GM18870 (cell line): ENCODE data around the gene PCDHB6.
"Not testable (repeated sequence)": the region's sequence is repeated elsewhere in the genome, so short reads cannot be mapped to it uniquely, and the experiment has no call there.

Source experiments
- ATAC-seq: cut with Tn5 transposase; IDR thresholded peaks from one replicate; pipeline ENCODE4 v1.9.1; 2021; ENCODE audit warnings: moderate library complexity; ENCODE audit not compliant: unreplicated experiment

PCDHB6 gene

DNA sequence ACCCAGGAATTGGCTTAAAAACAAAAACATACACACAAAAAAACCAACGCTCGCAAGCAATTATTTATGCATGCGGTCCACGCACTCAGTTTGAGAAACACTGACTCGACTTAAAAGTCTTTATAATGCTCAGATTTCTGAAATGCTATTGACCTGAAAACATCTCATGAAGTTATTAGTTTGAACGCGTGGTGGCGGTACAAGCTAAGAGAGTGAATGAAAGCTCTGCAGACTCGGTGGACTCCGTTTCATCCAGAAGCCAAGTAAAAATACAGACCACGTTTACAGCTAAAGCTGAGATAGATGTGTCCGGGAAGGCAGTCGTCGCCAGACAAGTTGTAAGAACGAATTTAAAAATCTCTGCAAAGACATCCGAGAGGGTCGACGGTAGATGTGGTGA is at the start of gene PCDHB6:
Gene PCDHB6 (plus strand): TSS at position 246 of the 400 bp plus-strand sequence. CDS start 201 bp downstream, outside the sequence.
- no peak for ATAC-seq

DNA sequence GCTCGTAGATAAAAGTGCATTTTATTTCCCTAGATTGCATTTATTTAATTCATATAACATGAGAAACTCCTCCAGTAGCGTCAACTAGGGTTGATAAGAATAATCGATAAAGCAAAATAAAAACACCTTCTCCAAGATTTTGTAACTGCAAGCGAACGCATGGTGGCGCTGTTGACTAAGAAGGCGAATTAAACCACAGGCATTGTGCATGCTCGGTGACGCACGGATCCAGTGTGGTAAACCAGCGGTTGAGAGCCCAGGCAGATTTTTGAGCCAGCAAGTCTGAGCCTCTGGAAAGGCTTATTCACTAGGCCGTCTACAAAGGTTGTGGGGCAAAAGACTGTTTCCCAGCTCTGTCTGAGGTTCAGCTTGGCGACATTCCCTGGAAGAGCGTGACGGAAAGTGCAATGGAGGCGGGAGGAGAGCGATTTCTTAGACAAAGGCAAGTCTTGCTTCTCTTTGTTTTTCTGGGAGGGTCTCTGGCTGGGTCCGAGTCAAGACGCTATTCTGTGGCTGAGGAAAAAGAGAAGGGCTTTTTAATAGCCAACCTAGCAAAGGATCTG is 49.5 kb upstream of the PCDHB6 start, which contains the start of gene PCDHB3:
Gene PCDHB3 (plus strand): TSS at position 231 of the 563 bp plus-strand sequence. CDS start 177 bp downstream, at position 408.
- ATAC-seq: no peak

DNA sequence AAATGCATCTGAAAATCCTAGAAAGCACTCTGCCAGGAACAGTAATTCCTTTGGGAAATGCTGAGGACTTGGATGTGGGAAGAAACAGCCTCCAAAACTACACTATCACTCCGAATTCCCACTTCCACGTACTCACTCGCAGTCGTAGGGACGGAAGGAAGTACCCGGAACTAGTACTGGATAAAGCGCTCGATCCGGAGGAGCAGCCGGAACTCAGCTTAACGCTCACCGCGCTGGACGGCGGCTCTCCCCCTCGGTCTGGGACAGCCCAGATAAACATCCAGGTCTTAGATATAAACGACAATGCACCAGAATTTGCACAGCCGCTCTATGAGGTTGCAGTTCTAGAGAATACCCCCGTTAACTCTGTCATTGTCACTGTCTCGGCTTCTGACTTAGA is 48.8 kb upstream of the PCDHB6 start:
- no peak for ATAC-seq

DNA sequence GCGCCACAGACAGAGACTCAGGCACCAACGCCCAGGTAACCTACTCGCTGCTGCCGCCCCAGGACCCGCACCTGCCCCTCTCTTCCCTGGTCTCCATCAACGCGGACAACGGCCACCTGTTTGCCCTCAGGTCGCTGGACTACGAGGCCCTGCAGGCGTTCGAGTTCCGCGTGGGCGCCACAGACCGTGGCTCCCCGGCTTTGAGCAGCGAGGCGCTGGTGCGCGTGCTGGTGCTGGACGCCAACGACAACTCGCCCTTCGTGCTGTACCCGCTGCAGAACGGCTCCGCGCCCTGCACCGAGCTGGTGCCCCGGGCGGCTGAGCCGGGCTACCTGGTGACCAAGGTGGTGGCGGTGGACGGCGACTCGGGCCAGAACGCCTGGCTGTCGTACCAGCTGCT is 47.8 kb upstream of the PCDHB6 start:
- not testable (repeated sequence) for ATAC-seq

DNA sequence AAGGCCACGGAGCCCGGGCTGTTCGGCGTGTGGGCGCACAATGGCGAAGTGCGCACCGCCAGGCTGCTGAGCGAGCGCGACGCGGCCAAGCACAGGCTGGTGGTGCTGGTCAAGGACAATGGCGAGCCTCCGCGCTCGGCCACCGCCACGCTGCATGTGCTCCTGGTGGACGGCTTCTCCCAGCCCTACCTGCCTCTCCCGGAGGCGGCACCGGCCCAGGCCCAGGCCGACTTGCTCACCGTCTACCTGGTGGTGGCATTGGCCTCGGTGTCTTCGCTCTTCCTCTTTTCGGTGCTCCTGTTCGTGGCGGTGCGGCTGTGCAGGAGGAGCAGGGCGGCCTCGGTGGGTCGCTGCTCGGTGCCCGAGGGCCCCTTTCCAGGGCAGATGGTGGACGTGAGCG is 47.4 kb upstream of the PCDHB6 start:
- not testable (repeated sequence) for ATAC-seq

DNA sequence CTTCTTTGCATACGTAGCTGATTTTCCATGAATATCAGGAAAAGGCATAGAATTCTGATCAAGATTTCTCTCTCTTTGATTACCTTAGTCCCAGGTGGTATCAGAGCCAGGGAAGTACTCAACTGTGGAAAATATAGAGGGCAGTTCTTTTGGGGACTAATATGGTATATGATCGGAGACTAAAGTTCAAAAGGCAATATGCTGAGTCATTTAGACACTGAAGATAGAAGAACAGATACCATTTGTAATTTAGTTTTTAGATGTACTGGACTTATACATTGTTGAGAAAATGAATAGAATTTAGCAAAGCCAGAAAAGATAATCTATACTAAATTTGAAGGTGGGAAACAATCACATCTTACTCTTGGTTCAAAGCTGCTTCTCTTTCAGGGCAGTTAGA is 44.5 kb upstream of the PCDHB6 start:
- no peak for ATAC-seq

DNA sequence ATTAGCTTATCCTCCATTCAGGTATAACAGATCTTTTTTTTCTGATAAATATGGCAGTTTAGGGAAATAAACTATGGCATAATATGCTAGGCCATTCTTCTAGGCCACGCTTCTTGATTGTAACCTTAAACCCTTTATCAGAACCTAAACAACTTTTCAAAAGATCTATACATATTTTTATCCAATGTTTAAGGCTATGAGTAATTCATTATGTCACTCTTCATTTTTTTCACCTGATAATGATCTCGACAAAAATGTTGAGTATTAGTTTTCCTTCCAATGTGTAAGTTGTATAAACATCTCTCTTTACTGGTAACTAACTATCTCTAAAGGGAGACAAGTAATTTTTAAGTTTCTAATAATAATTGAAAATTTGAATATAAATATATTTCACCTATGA is 30.6 kb upstream of the PCDHB6 start:
- no peak for ATAC-seq

DNA sequence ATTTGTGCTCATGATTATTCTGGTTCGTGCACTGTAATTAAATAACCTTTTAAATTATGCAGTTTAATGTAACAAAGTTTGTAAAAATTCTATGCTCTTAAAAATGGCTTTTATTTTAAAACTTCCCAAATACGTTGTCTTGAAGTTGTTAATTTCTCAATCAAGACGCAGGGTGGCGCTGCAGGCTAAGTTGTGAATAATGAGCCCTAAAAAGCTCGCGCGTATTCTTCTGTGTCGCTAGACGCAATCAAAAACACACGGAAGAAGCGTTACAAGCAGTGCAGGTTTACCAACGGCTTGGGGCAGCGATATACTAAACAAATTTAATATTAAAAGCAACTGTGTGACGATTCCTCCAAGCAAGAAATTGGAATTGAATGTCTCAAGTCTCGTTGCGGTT is 28.3 kb upstream of the PCDHB6 start, which contains the start of gene PCDHB4:
Gene PCDHB4 (plus strand): TSS at position 256 of the 400 bp plus-strand sequence. CDS start 181 bp downstream, outside the sequence.
- ATAC-seq: no peak

DNA sequence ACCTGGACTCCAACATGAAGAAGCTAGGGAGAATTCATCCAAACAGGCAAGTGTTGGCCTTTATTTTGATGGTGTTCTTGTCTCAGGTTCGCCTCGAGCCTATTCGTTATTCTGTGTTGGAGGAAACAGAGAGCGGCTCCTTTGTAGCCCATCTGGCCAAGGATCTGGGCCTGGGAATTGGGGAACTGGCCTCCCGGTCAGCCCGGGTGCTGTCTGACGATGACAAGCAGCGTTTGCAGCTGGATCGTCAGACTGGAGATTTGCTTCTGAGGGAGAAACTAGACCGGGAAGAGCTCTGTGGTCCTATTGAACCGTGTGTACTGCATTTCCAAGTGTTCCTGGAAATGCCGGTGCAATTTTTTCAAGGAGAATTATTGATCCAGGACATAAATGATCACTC is 27.9 kb upstream of the PCDHB6 start:
- no peak for ATAC-seq

DNA sequence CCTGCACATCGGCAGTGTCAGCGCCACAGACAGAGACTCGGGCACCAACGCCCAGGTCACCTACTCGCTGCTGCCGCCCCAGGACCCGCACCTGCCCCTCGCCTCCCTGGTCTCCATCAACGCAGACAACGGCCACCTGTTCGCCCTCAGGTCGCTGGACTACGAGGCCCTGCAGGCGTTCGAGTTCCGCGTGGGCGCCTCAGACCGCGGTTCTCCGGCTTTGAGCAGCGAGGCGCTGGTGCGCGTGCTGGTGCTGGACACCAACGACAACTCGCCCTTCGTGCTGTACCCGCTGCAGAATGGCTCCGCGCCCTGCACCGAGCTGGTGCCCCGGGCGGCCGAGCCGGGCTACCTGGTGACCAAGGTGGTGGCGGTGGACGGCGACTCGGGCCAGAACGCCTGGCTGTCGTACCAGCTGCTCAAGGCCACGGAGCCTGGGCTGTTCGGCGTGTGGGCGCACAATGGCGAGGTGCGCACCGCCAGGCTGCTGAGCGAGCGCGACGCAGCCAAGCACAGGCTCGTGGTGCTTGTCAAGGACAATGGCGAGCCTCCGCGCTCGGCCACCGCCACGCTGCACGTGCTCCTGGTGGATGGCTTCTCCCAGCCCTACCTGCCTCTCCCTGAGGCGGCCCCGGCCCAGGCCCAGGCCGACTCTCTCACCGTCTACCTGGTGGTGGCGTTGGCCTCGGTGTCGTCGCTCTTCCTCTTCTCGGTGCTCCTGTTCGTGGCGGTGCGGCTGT is 26.3 kb upstream of the PCDHB6 start:
- ATAC-seq: not testable (repeated sequence)

DNA sequence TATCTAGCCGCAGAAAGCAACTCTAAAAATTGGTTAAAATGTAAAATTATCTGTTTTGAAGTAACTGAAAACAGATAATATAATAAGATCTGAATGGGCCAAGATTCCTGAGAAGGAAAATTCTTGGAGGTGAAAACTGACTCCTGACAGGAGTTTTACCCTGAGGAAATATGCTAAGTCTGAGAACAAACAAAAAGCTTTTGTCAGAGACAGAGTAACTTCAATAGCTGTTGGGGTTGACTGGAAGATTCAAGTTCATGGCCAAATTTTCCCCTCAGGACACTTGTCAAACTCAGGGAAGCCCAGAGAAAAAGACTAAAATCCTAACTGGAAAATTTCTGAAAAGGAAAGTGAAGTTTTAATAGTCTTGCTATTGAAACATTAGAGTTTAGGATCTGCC is 22.6 kb upstream of the PCDHB6 start:
- ATAC-seq: no peak

DNA sequence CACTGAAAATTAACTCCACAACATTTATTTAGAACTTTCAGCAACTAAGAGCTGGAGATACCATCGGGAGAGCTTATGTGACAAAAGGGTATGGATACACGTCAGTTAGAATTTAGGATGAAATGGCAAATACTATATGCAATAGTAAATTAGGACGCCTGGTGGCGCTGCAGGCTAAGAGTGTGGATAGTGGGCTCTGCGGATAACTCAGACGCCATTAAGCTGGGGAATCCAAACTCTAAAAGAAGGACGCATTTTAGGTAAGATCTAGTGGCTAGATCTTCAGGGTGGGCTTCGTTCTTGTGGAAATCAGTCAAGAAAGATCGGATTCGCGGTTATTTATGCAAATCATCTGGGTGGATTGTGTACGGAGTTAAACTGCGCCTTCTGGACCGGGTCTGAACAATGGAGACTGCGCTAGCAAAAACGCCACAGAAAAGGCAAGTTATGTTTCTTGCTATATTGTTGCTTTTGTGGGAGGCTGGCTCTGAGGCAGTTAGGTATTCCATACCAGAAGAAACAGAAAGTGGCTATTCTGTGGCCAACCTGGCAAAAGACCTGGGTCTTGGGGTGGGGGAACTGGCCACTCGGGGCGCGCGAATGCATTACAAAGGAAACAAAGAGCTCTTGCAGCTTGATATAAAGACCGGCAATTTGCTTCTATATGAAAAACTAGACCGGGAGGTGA is 14.7 kb upstream of the PCDHB6 start, which contains the start of gene PCDHB5:
Gene PCDHB5 (plus strand): TSS at position 177 of the 688 bp plus-strand sequence. CDS start 229 bp downstream, at position 406.
- ATAC-seq: no peak

DNA sequence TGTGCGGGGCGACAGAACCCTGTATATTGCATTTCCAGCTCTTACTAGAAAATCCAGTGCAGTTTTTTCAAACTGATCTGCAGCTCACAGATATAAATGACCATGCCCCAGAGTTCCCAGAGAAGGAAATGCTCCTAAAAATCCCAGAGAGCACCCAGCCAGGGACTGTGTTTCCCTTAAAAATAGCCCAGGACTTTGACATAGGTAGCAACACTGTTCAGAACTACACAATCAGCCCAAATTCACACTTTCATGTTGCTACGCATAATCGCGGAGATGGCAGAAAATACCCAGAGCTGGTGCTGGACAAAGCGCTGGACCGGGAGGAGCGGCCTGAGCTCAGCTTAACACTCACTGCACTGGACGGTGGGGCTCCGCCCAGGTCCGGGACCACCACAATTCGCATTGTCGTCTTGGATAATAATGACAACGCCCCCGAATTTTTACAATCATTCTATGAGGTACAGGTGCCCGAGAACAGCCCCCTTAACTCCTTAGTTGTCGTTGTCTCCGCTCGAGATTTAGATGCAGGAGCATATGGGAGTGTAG is 14.1 kb upstream of the PCDHB6 start:
- ATAC-seq: no peak

DNA sequence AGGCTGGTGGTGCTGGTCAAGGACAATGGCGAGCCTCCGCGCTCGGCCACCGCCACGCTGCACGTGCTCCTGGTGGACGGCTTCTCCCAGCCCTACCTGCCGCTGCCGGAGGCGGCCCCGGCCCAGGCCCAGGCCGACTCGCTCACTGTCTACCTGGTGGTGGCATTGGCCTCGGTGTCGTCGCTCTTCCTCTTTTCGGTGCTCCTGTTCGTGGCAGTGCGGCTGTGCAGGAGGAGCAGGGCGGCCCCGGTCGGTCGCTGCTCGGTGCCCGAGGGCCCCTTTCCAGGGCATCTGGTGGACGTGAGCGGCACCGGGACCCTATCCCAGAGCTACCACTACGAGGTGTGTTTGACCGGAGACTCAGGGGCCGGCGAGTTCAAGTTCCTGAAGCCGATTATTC is 12.5 kb upstream of the PCDHB6 start:
- not testable (repeated sequence) for ATAC-seq

DNA sequence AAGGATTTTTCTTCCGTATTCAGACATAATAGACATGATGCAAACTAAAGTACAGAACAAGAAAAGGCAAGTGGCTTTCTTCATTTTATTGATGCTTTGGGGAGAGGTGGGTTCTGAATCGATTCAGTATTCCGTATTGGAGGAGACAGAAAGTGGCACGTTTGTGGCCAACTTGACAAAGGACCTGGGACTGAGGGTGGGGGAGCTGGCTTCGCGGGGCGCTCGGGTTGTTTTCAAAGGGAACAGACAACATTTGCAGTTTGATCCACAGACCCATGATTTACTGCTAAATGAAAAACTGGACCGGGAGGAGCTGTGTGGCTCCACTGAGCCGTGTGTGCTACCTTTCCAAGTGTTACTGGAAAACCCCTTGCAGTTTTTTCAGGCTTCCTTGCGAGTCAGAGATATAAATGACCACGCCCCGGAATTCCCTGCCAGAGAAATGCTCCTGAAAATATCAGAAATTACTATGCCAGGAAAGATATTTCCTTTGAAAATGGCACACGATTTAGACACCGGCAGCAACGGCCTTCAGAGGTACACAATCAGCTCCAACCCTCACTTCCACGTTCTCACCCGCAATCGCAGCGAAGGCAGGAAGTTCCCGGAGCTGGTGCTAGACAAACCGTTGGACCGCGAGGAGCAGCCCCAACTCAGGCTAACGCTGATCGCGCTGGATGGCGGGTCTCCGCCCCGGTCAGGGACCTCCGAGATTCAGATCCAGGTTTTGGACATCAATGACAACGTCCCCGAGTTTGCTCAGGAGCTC is 551 bp downstream of the PCDHB6 start:
- ATAC-seq: no peak

DNA sequence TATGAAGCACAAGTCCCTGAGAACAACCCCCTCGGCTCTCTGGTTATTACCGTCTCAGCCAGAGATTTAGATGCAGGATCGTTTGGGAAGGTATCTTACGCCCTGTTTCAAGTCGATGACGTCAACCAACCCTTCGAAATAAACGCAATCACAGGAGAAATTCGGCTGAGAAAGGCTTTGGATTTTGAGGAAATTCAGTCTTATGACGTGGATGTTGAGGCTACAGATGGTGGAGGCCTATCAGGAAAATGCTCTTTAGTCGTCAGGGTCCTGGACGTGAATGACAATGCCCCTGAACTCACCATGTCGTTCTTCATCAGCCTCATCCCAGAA is 1.1 kb downstream of the PCDHB6 start:
- ATAC-seq: no peak

DNA sequence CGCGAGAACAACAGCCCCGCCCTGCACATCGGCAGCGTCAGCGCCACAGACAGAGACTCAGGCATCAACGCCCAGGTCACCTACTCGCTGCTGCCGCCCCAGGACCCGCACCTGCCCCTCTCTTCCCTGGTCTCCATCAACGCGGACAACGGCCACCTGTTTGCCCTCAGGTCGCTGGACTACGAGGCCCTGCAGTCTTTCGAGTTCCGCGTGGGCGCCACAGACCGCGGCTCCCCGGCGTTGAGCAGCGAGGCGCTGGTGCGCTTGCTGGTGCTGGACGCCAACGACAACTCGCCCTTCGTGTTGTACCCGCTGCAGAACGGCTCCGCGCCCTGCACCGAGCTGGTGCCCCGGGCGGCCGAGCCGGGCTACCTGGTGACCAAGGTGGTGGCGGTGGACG is 1.8 kb downstream of the PCDHB6 start:
- not testable (repeated sequence) for ATAC-seq

DNA sequence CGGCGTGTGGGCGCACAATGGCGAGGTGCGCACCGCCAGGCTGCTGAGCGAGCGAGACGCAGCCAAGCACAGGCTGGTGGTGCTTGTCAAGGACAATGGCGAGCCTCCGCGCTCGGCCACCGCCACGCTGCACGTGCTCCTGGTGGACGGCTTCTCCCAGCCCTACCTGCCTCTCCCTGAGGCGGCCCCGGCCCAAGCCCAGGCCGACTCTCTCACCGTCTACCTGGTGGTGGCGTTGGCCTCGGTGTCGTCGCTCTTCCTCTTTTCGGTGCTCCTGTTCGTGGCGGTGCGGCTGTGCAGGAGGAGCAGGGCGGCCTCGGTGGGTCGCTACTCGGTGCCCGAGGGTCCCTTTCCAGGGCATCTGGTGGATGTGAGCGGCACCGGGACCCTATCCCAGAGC is 2.2 kb downstream of the PCDHB6 start:
- not testable (repeated sequence) for ATAC-seq

DNA sequence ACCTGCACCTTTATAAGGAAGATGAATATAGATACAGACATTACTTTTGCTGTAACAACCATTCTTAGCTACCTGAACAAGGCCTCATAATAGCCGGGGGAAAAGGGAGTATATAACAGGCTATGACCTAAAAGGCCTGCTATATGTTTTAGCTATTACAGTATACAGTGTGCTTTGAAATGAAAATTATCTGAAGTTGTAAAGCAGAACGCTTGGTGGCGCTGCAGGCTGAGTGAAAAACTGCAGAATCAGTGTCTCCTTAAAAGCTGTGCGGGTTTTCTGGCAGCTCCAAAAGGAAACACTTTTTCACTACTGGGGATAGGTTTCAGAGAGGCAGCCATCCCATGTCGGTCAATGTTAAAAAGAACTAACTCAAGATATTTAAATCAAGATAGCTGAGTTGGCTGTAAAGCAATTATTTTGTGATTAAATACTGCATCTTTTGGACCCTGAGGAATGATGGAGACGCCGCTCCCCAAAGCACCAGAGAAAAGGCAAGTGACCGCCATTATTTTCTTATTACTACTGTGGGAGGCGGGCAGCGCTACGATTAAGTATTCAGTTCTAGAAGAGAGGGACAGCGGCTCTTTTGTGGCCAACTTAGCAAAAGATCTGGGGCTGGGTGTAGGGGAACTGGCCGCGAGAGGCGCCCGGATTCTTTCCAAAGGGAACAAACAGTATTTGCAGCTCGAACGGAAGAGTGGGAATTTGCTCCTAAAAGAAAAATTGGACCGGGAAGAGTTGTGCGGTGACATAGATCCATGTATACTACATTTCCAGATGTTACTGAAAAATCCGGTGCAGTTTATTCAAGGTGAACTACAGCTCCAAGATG is 5.9 kb downstream of the PCDHB6 start:
- no peak for ATAC-seq

DNA sequence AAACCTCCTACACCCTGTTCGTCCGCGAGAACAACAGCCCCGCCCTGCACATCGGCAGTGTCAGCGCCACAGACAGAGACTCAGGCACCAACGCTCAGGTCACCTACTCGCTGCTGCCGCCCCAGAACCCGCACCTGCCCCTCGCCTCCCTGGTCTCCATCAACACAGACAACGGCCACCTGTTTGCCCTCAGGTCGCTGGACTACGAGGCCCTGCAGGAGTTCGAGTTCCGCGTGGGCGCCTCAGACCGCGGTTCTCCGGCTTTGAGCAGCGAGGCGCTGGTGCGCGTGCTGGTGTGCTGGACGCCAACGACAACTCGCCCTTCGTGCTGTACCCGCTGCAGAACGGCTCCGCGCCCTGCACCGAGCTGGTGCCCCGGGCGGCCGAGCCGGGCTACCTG is 7.5 kb downstream of the PCDHB6 start:
- ATAC-seq: not testable (repeated sequence)
